K562 (cell line): ENCODE data around the gene SYT7.

Source experiments
- ATF1 ChIP-seq, 2 experiments: fragments of 450-650 bp in 1 of 2; IDR thresholded peaks; 2 replicates each; pipeline ENCODE4 v1.6.1; 2016; ENCODE audit warnings: missing compliant biosample characterization in 1 of 2, missing genetic modification characterization in 1 of 2
- CHD1 ChIP-seq: fragments of 200-600 bp; sonication (generic); IDR thresholded peaks from one replicate; pipeline ENCODE4 v1.6.1; 2012; ENCODE audit warnings: mild to moderate bottlenecking, moderate library complexity, low read length, inconsistent platforms
- CTCF ChIP-seq, 3 experiments: IDR thresholded peaks in 2 of 3; conservative IDR thresholded peaks in 1 of 3; 2 replicates each; pipeline ENCODE4 v1.5.1; 2011 to 2012; ENCODE audit warnings: low read length in 3 of 3, mild to moderate bottlenecking in 3 of 3, control low read depth in 2 of 3, improper control_type of control experiment in 1 of 3, inconsistent platforms in 1 of 3, low read depth in 1 of 3, mixed read lengths in 1 of 3, moderate library complexity in 1 of 3; ENCODE audit not compliant: insufficient read depth in 2 of 3
- MTA3 ChIP-seq: fragments of 450-650 bp; formaldehyde crosslinking; IDR thresholded peaks from 2 replicates; pipeline ENCODE4 v1.6.1; 2017; ENCODE audit warnings: mild to moderate bottlenecking, borderline replicate concordance
- POLR2A ChIP-seq: fragments of 450-650 bp; conservative IDR thresholded peaks from 2 replicates; pipeline ENCODE4 v1.6.1; 2016
- PTRF ChIP-seq: fragments of 450-650 bp; IDR thresholded peaks from 2 replicates; pipeline ENCODE4 v1.6.1; 2016; ENCODE audit warnings: mild to moderate bottlenecking, missing genetic modification characterization, missing compliant biosample characterization
- RCOR1 ChIP-seq, 2 experiments: IDR thresholded peaks; 2 replicates each; pipeline ENCODE4 v1.6.1; 2012; ENCODE audit warnings: low read depth in 2 of 2, low read length in 2 of 2, borderline replicate concordance in 1 of 2, improper control_type of control experiment in 1 of 2
- ZFP1 ChIP-seq: fragments of 450-650 bp; formaldehyde crosslinking; IDR thresholded peaks from 2 replicates; pipeline ENCODE4 v1.4.0; 2020; ENCODE audit warnings: mild to moderate bottlenecking, mixed read lengths
- ZNF253 ChIP-seq: fragments of 250-450 bp; sonication (Bioruptor Pico); conservative IDR thresholded peaks from 2 replicates; pipeline ENCODE4 v1.6.1; 2021; ENCODE audit warnings: mild to moderate bottlenecking
- TF ChIP-seq, protein P1 (sequence below): fragments of 250-450 bp; sonication (Bioruptor Pico); IDR thresholded peaks from 2 replicates; pipeline ENCODE4 v1.5.0; 2021

- TF ChIP-seq, protein P1, sequence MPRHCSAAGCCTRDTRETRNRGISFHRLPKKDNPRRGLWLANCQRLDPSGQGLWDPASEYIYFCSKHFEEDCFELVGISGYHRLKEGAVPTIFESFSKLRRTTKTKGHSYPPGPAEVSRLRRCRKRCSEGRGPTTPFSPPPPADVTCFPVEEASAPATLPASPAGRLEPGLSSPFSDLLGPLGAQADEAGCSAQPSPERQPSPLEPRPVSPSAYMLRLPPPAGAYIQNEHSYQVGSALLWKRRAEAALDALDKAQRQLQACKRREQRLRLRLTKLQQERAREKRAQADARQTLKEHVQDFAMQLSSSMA (CRISPR knock-in tag): no peak
- TF ChIP-seq ATF1 (CRISPR knock-in tag; IDR thresholded peaks at IDR 0.05) (no peak), ATF1 (tag; IDR thresholded peaks at IDR 0.05) (no peak), CTCF (IDR thresholded peaks at IDR 0.05 in 2 of 3, conservative IDR thresholded peaks at IDR 0.05 in 1 of 3; ENCODE audit: insufficient read depth in 2 of 3, low read depth in 1 of 3, low read length in 3 of 3) (no peak), CHD1 (no peak), PTRF (tag) (no peak), RCOR1 (IDR thresholded peaks at IDR 0.05; ENCODE audit: borderline replicate concordance in 1 of 2, low read depth in 2 of 2, low read length in 2 of 2) (no peak), POLR2A (no peak), ZFP1 (no peak), ZNF253 (CRISPR knock-in tag) (no peak), MTA3 (no peak)
Observed at GRCh38 chr11:61560751-61561150, 20.1 kb downstream of the SYT7 start.
